Measurements from ENCODE around the gene VEGFA.
"Not testable (repeated sequence)": the region's sequence is repeated elsewhere in the genome, so short reads cannot be mapped to it uniquely, and the experiment has no call there.

Gene VEGFA

DNA sequence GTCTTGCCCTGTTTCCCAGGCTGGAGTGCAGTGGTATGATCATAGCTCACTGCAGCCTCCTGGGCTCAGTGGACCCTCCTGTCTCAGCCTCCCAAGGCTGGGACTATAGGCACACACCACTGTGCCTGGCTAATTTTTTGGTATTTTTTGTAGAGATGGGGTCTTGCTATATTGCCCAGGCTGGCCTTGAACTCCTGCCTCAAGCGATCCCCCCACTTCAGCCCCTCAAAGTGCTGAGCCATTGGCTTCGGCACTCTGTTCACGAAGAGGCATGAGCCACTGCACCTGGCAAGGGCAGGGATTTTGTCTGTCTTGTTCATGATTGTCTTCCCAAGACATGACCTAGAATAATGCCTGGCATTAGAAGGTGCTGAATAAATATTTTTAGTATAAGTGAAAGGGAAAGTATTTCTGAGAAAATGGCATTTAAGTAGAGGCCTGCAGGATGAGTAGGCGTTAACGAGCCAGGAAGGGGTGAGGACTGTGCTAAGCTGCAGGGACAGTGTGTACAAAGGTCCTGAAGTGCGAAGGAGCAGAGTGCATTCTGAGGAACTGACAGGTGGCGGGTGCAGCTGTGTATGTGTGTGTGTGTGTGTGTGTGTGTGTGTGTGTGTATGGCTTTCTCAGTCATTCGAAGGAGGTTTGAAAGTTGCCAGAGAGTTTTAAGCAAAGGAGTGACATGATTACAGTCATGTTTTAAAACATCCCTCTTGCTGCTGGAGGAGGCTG is 43.0 kb downstream of the VEGFA start:
- Histone ChIP-seq H3K4me3 (ENCODE audit: low read length) (no peak overlapping the region), H3K36me3 (ENCODE audit: insufficient read depth, low read length) (no peaks in the 10 kb centered on the region)

DNA sequence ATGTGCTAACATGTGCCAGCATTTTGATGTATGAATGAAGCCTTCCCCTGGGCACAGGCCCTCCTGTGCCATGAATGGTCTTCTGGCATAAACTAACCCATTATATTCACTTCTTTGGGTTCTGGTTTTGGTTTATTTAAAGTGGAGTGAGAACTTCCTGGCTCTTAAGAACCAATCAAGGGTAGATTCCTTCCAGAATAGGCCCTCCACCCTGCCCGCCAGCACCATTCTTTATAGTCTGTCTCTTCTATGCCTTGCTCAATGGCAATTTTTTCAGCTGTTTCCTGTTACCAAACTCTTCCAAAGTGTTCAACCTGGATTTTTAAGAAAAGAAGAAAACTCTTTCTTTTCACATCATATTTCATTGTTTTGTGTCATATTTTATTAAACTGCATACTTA is 44.1 kb downstream of the VEGFA start:
- no peak overlapping the region for H3K9ac ChIP-seq (ENCODE audit: low read depth, low read length)
- H3K27me3 ChIP-seq (ENCODE audit: control insufficient read depth, insufficient read depth, low read length), result peaks cover 2% of the 10 kb centered on the region
- H3K4me2 ChIP-seq (ENCODE audit: low read length), result no peak overlapping the region
- H3K9me3 ChIP-seq (replicated peaks; ENCODE audit: low read length), result no peaks in the 10 kb centered on the region
- no peak overlapping the region for H3K4me3 ChIP-seq (ENCODE audit: low read length)
- no peaks in the 10 kb centered on the region for H3K4me1 ChIP-seq (ENCODE audit: control insufficient read depth, insufficient read depth, low read length)
- no peaks in the 10 kb centered on the region for H3K36me3 ChIP-seq (ENCODE audit: insufficient read depth, low read length)

More for the DNA sequence above, 43.0 kb downstream of the VEGFA start:
- H3K27me3 ChIP-seq (ENCODE audit: control insufficient read depth, insufficient read depth, low read length), result peaks cover 2% of the 10 kb centered on the region
- H3K9me3 ChIP-seq (replicated peaks; ENCODE audit: low read length), result no peaks in the 10 kb centered on the region
- H3K9ac ChIP-seq (ENCODE audit: low read depth, low read length), result no peak overlapping the region
- H3K4me2 ChIP-seq (ENCODE audit: low read length), result no peak overlapping the region
- no peaks in the 10 kb centered on the region for H3K4me1 ChIP-seq (ENCODE audit: control insufficient read depth, insufficient read depth, low read length)

DNA sequence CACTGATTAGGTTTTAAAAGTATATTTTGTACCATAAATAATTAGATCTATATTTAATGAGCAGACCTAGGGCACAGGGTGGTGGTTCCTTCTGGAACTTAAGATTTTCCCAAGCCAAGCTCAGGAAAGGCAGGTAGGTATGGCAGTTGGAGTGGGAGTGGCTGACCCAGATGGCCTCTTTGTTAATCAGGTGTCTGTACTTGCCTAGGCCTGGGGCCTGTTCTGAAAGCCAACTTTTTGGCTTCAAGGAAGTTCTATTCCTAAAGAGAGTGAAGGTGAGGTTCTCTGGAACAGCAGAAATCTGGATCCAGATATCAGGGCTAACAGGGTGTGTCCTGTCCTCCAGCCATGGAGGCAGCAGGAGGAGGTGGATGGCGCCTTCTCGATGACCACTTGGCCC is 44.9 kb downstream of the VEGFA start:
- no peaks in the 10 kb centered on the region for H3K4me1 ChIP-seq (ENCODE audit: control insufficient read depth, insufficient read depth, low read length)
- no peak overlapping the region for H3K4me3 ChIP-seq (ENCODE audit: low read length)
- no peak overlapping the region for H3K4me2 ChIP-seq (ENCODE audit: low read length)
- no peaks in the 10 kb centered on the region for H3K36me3 ChIP-seq (ENCODE audit: insufficient read depth, low read length)
- H3K9ac ChIP-seq (ENCODE audit: low read depth, low read length), result no peak overlapping the region
- H3K9me3 ChIP-seq (replicated peaks; ENCODE audit: low read length), result no peaks in the 10 kb centered on the region
- peaks cover 6% of the 10 kb centered on the region for H3K27me3 ChIP-seq (ENCODE audit: control insufficient read depth, insufficient read depth, low read length)

DNA sequence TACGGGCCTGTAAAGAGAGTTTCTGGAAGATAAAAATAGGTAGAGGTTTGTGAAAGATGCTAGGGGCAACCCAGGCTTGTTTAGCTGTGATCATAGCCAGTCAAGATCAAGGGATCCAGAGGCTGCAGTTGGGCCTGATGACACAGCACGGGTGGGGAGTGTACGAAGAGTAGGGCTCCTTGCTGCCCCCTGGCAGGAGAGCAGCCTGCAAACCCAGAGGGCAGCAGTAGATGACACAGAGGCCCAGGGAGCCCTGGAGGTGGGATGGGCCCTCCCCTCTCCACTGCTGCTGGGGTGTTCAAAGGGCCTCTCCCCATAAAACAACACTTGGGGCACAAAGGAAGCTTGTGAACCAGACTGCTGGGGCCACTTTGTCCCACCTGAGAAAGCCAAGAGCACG is 47.2 kb downstream of the VEGFA start:
- Histone ChIP-seq H3K9me3 (replicated peaks; ENCODE audit: low read length) (no peaks in the 10 kb centered on the region), H3K4me2 (ENCODE audit: low read length) (no peak overlapping the region), H3K4me3 (ENCODE audit: low read length) (no peak overlapping the region), H3K9ac (ENCODE audit: low read depth, low read length) (no peak overlapping the region), H3K4me1 (ENCODE audit: control insufficient read depth, insufficient read depth, low read length) (no peaks in the 10 kb centered on the region), H3K27me3 (ENCODE audit: control insufficient read depth, insufficient read depth, low read length) (peaks cover 25% of the 10 kb centered on the region), H3K36me3 (ENCODE audit: insufficient read depth, low read length) (no peaks in the 10 kb centered on the region)

DNA sequence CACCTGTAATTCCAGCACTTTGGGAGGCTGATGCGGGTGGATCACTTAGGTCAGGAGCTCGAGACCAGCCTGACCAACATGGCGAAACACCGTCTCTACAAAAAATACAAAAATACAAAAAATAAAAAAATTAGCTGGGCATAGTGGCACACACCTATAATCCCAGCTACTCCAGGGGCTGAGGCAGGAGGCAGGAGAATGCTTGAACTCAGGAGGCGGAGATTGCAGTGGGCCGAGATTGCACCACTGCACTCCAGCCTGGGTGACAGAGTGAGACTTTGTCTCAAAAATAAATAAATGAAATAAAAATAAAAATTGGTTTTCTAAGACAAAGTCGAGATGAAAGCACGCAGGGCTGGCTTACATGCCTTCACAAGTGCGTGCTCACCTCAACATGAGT is 49.0 kb downstream of the VEGFA start:
- not testable (repeated sequence) for H3K36me3 ChIP-seq (ENCODE audit: insufficient read depth, low read length); H3K4me3 ChIP-seq (ENCODE audit: low read length); H3K4me2 ChIP-seq (ENCODE audit: low read length); H3K4me1 ChIP-seq (ENCODE audit: control insufficient read depth, insufficient read depth, low read length); H3K9me3 ChIP-seq (replicated peaks; ENCODE audit: low read length); H3K9ac ChIP-seq (ENCODE audit: low read depth, low read length)
- peaks cover 42% of the 10 kb centered on the region for H3K27me3 ChIP-seq (ENCODE audit: control insufficient read depth, insufficient read depth, low read length)

DNA sequence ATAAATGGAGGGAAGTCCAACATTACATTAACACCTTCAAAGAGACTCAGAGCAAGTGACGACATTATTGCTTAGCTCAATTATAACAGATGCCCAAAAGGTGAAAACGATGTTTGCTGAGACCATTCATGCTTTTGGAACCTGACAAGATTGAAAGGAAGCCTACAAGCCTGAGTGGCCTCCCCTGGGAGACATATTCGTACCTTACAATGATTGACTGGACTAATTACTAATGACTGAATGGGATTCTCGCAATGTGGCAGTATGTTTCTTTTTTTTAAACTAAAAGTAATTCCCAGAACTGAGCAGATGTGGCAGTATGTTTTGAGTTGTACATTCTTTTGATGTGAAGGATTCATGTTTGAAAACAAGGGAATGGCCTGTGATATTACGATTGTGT is 49.9 kb downstream of the VEGFA start:
- Histone ChIP-seq H3K4me3 (ENCODE audit: low read length) (no peak overlapping the region), H3K27me3 (ENCODE audit: control insufficient read depth, insufficient read depth, low read length) (peaks cover 47% of the 10 kb centered on the region), H3K9ac (ENCODE audit: low read depth, low read length) (no peak overlapping the region), H3K36me3 (ENCODE audit: insufficient read depth, low read length) (no peaks in the 10 kb centered on the region), H3K4me2 (ENCODE audit: low read length) (no peak overlapping the region), H3K4me1 (ENCODE audit: control insufficient read depth, insufficient read depth, low read length) (no peaks in the 10 kb centered on the region), H3K9me3 (replicated peaks; ENCODE audit: low read length) (no peaks in the 10 kb centered on the region)

DNA sequence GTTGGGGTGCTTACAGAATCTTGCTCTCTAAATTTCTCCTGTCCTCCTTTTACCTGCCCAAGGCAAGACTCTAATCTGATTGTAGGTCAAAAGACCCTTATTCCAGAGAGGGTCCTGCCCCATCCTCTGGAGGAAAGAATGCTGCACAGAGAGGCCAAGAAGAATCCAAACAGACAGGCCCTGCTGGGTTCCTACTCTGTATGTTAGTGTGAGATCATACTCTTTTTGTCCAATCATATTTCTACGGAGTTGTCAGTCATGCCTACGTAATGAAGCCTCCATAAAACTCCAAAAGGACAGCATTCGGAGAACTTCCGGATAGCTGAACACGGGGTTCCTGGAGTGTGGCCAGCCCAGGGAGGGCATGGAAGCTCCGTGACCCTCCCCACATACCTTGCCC is 50.5 kb downstream of the VEGFA start:
- Histone ChIP-seq H3K9ac (ENCODE audit: low read depth, low read length) (no peak overlapping the region), H3K4me2 (ENCODE audit: low read length) (no peak overlapping the region), H3K4me1 (ENCODE audit: control insufficient read depth, insufficient read depth, low read length) (no peaks in the 10 kb centered on the region), H3K27me3 (ENCODE audit: control insufficient read depth, insufficient read depth, low read length) (peaks cover 52% of the 10 kb centered on the region), H3K4me3 (ENCODE audit: low read length) (no peak overlapping the region), H3K9me3 (replicated peaks; ENCODE audit: low read length) (no peaks in the 10 kb centered on the region), H3K36me3 (ENCODE audit: insufficient read depth, low read length) (no peaks in the 10 kb centered on the region)

DNA sequence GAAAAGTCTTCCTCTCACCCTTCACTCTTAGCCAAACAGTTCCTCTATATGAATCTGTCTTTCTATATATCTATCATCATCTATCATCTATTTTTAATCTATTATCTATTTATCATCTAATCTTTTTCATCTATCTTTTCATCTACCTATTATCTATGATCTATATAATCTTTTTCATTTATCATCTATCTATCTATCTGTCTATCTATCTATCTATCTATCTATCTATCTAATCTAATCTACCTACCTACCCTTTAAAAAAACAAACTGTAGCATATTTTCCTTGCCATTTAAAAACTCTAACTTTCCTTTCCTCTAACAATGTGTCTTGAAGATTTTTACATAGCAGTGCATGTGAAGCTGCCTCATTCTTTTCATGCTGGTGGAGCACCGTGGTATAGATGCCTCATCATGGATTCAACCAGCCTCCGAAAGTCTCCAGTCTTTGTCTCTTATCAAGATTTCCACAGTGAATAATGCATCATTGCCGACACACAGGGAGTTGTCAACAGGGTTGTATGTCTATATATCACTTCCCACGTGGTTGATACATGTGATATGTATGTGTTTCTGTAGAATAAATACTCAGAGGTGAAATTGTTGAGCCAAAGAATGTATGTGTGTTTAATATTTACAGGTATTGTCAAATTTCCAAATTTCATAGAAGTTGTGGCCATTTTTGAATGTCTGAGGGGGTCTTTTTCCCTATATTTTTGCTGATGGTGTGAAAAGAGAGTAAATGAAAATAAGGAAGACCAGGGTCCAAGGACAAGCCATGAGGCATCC is 51.3 kb downstream of the VEGFA start:
- no peak overlapping the region for H3K9ac ChIP-seq (ENCODE audit: low read depth, low read length)
- peaks cover 57% of the 10 kb centered on the region for H3K27me3 ChIP-seq (ENCODE audit: control insufficient read depth, insufficient read depth, low read length)
- no peaks in the 10 kb centered on the region for H3K4me1 ChIP-seq (ENCODE audit: control insufficient read depth, insufficient read depth, low read length)
- no peak overlapping the region for H3K4me2 ChIP-seq (ENCODE audit: low read length)
- no peaks in the 10 kb centered on the region for H3K9me3 ChIP-seq (replicated peaks; ENCODE audit: low read length)
- H3K36me3 ChIP-seq (ENCODE audit: insufficient read depth, low read length), result no peaks in the 10 kb centered on the region
- no peak overlapping the region for H3K4me3 ChIP-seq (ENCODE audit: low read length)

DNA sequence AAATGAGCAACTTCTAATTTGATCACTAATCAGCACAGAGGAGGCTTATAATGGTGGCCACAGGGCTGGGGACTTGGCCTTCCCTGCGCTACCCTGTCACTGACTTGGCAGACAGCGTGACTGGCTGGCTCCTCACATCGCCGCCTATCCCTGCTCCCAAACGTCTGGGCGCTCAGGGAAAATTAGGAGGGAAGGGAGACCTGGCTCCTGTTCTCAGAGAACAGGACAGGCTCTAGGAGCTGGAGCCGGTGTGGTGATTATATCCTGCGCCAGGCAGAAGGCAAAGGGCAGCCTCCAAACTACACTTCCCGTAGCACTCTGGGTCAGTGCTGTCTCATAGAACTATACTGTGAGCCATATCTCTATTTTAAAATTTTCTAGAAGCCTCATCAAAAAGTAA is 53.4 kb downstream of the VEGFA start:
- Histone ChIP-seq H3K4me1 (ENCODE audit: control insufficient read depth, insufficient read depth, low read length) (no peaks in the 10 kb centered on the region), H3K9me3 (replicated peaks; ENCODE audit: low read length) (no peaks in the 10 kb centered on the region), H3K4me3 (ENCODE audit: low read length) (no peak overlapping the region), H3K27me3 (ENCODE audit: control insufficient read depth, insufficient read depth, low read length) (peaks cover 59% of the 10 kb centered on the region), H3K36me3 (ENCODE audit: insufficient read depth, low read length) (no peaks in the 10 kb centered on the region), H3K4me2 (ENCODE audit: low read length) (no peak overlapping the region), H3K9ac (ENCODE audit: low read depth, low read length) (no peak overlapping the region)

DNA sequence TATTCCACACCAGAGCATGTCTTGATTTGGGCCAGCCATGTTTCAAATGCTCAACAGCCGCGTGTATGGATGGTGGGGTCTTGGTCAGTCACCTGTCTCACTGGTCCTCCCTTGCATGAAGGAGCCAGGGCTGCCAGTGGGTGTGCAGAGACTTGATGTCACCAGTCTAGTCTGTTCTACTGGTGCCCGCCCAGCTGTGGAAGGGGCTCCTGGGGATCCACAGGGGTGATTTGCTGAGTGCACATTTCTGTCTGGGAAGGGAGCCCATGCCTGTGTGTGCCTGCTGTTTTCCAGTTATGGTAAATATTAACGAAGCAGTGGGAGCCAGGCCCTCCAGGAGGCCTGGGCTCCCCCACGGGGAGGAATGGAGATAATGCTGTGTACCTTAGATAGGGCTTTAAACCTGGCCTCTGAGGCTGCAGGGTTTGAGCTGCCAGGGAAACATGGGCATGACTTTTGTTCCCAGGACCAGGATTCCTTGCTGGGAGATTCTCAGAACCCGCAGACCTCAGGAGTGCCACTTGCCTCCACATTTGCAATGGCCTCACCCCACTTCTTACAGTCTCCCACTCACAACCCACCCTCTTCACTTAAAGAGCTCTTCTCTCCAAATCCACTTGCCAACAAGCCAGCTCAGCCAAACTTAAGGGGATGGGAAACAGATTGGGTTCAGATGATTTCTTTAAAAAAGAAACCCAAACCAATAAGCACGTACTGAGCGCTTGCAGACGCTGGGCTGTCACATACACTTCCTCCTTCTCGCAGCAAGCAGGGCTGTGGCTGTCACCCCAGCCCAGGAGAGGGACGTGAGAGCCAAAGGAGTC is 54.1 kb downstream of the VEGFA start:
- H3K9me3 ChIP-seq (replicated peaks; ENCODE audit: low read length), result no peaks in the 10 kb centered on the region

DNA sequence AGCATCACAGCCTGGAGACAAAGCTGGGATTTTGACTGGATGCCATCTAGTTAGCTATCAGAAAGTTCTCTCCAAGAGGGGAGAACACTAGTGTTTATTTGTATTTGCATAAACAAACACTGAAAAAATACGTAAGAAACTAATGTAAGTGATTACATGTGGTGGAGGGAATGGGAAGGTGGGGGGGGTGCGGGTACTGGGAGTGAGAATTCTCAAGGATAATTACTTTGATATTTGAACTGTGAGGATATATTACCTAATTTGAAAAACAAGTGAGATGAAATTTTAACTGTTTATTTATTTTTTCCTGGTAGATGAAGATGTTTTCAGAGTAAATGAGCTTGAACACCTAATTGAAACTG is 54.7 kb downstream of the VEGFA start:
- H3K9me3 ChIP-seq (replicated peaks; ENCODE audit: low read length), result no peaks in the 10 kb centered on the region
- H3K4me1 ChIP-seq (ENCODE audit: control insufficient read depth, insufficient read depth, low read length), result no peaks in the 10 kb centered on the region
- H3K27me3 ChIP-seq (ENCODE audit: control insufficient read depth, insufficient read depth, low read length), result peaks cover 58% of the 10 kb centered on the region
- no peak overlapping the region for H3K4me2 ChIP-seq (ENCODE audit: low read length)
- H3K9ac ChIP-seq (ENCODE audit: low read depth, low read length), result no peak overlapping the region
- no peak overlapping the region for H3K4me3 ChIP-seq (ENCODE audit: low read length)
- no peaks in the 10 kb centered on the region for H3K36me3 ChIP-seq (ENCODE audit: insufficient read depth, low read length)

More for the DNA sequence above, 54.1 kb downstream of the VEGFA start:
- peaks cover 59% of the 10 kb centered on the region for H3K27me3 ChIP-seq (ENCODE audit: control insufficient read depth, insufficient read depth, low read length)
- H3K4me3 ChIP-seq (ENCODE audit: low read length), result no peak overlapping the region
- no peak overlapping the region for H3K9ac ChIP-seq (ENCODE audit: low read depth, low read length)
- no peak overlapping the region for H3K4me2 ChIP-seq (ENCODE audit: low read length)
- no peaks in the 10 kb centered on the region for H3K36me3 ChIP-seq (ENCODE audit: insufficient read depth, low read length)
- no peaks in the 10 kb centered on the region for H3K4me1 ChIP-seq (ENCODE audit: control insufficient read depth, insufficient read depth, low read length)

All from skeletal muscle satellite cell (primary cell).